GM12801 (cell line): ENCODE measurements around the gene LCN6.

Experiments used
- CTCF ChIP-seq: IDR thresholded peaks from one replicate; pipeline ENCODE4 v1.5.1; 2011; ENCODE audit warnings: control low read depth; ENCODE audit not compliant: insufficient read length; ENCODE audit errors: extremely low read depth

Gene LCN6

GRCh38 chr9:136723362-136723976 is 24.9 kb downstream of the LCN6 start:
- TF ChIP-seq CTCF: no peak

- no peak for TF ChIP-seq CTCF
These were observed 25.4 kb downstream of the LCN6 start for GRCh38 chr9:136722969-136723356.

- TF ChIP-seq CTCF: no peak
These were observed 26.0 kb downstream of the LCN6 start for GRCh38 chr9:136722093-136722968.

GRCh38 chr9:136721339-136722092 is 26.8 kb downstream of the LCN6 start:
- no peak for TF ChIP-seq CTCF

GRCh38 chr9:136720898-136721338 is 27.4 kb downstream of the LCN6 start:
- TF ChIP-seq CTCF: no peak

- no peak for TF ChIP-seq CTCF
These were observed 28.0 kb downstream of the LCN6 start for GRCh38 chr9:136720251-136720897.
